ENCODE measurements around the gene TES.
A peak's percentile ranks its signal among the peaks of the same experiment; 100 is the strongest.

The TES gene

DNA sequence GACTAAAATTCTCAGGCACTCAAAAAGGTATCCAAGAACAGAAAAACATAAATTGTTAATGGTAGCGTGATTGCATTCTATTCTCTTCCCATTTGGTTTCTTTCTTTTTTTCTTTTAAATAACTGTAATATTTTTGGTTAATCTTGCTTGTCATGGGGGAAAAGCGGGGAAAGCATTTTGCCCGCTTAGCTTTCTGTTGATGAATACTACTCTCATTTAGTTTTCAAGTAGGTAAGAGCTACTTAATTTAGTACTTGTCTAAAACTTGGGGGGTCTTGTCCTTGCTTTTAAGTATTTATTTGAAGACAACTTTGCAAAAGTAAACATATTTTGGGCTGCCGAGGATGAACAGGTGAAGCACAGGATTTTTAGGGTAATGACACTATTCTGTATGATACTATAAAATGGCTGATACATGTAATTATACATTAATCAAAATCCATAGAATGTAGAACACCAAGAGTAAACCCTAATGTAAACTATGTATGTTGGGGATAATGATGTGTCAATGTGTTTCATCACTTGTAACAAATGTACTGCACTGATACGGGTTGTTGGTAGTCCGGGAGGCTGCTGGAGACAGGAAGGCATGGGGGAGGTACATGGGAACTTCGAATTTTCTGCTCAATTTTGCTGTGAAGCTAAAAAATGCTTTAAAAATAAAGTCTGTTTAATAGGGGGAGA is 1.7 kb downstream of the TES start:
- Histone ChIP-seq H3K27ac (replicated peaks) (peak overlapping the region; percentile 75), H3K27me3 (ENCODE audit: insufficient read depth, poor library complexity, severe bottlenecking) (no peaks in the 10 kb centered on the region), H3K4me3 (replicated peaks; ENCODE audit: insufficient read depth, low read length) (peak overlapping the region; percentile 58)
- no peak for DNase-seq (ENCODE audit: low read depth in 1 of 2, low spot score in 1 of 2)
- no peak for TF ChIP-seq CTCF (IDR thresholded peaks at IDR 0.05; ENCODE audit: insufficient read depth, low read length)
- no peak for TF ChIP-seq POLR2AphosphoS5 (IDR thresholded peaks at IDR 0.05; ENCODE audit: low read depth)
- no peak for TF ChIP-seq SPI1 (IDR thresholded peaks at IDR 0.05; ENCODE audit: borderline replicate concordance, low read depth)
- no peak for TF ChIP-seq REST (IDR thresholded peaks at IDR 0.05; ENCODE audit: insufficient replicate concordance, low read depth)
- no peak for TF ChIP-seq GABPA (IDR thresholded peaks at IDR 0.05; ENCODE audit: low read depth)

DNA sequence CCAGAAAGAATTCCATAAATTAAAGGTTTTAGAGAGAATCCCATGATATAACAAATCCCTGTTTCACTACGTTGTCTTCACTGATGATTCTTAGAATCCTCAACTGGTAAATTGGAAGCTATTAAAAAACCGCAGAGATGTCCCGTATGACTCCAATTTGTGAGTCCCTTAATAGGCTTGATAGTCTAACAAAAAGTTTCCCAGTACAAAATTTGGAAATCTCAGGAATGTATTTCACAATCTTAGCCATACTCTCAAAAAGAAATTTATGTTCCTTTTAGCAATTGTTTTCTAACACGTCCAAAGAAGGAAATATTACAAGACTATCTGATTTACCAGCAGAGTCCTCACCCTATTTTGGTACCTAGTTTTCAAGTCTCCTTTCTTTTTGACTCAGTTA is 2.5 kb downstream of the TES start:
- Histone ChIP-seq H3K27me3 (ENCODE audit: insufficient read depth, poor library complexity, severe bottlenecking) (no peaks in the 10 kb centered on the region), H3K4me3 (replicated peaks; ENCODE audit: insufficient read depth, low read length) (no peak overlapping the region), H3K27ac (replicated peaks) (no peak overlapping the region)
- TF ChIP-seq CTCF (IDR thresholded peaks at IDR 0.05; ENCODE audit: insufficient read depth, low read length), result no peak
- no peak for TF ChIP-seq REST (IDR thresholded peaks at IDR 0.05; ENCODE audit: insufficient replicate concordance, low read depth)
- TF ChIP-seq GABPA (IDR thresholded peaks at IDR 0.05; ENCODE audit: low read depth), result no peak
- TF ChIP-seq SPI1 (IDR thresholded peaks at IDR 0.05; ENCODE audit: borderline replicate concordance, low read depth), result no peak
- TF ChIP-seq POLR2AphosphoS5 (IDR thresholded peaks at IDR 0.05; ENCODE audit: low read depth), result no peak
- no peak for DNase-seq (ENCODE audit: low read depth in 1 of 2, low spot score in 1 of 2)

GRCh38 chr7:116213361-116214130 is 3.2 kb downstream of the TES start:
- Histone ChIP-seq H3K27ac (replicated peaks) (no peak overlapping the region), H3K27me3 (ENCODE audit: insufficient read depth, poor library complexity, severe bottlenecking) (no peaks in the 10 kb centered on the region), H3K4me3 (replicated peaks; ENCODE audit: insufficient read depth, low read length) (no peak overlapping the region)
- no peak for DNase-seq (ENCODE audit: low read depth in 1 of 2, low spot score in 1 of 2)
- TF ChIP-seq REST (IDR thresholded peaks at IDR 0.05; ENCODE audit: insufficient replicate concordance, low read depth), result no peak
- no peak for TF ChIP-seq POLR2AphosphoS5 (IDR thresholded peaks at IDR 0.05; ENCODE audit: low read depth)
- no peak for TF ChIP-seq SPI1 (IDR thresholded peaks at IDR 0.05; ENCODE audit: borderline replicate concordance, low read depth)
- TF ChIP-seq GABPA (IDR thresholded peaks at IDR 0.05; ENCODE audit: low read depth), result no peak
- no peak for TF ChIP-seq CTCF (IDR thresholded peaks at IDR 0.05; ENCODE audit: insufficient read depth, low read length)
